Gastroesophageal sphincter (tissue), 3 donors: ENCODE data around the gene TMC1.

Experiments
- EP300 ChIP-seq: sonication (generic); formaldehyde crosslinking; IDR thresholded peaks from one replicate; pipeline ENCODE4 v1.6.1; 2017; ENCODE audit warnings: antibody characterized with exemption, mild to moderate bottlenecking
- POLR2A ChIP-seq, 2 donors: fragments of 450-650 bp; IDR thresholded peaks; one replicate each; pipeline ENCODE4 v1.6.1; 2017; ENCODE audit warnings: antibody characterized with exemption in 2 of 2, mild to moderate bottlenecking in 2 of 2, moderate library complexity in 1 of 2
- POLR2AphosphoS5 ChIP-seq: sonication (generic); formaldehyde crosslinking; IDR thresholded peaks from one replicate; pipeline ENCODE4 v1.6.1; 2017; ENCODE audit warnings: antibody characterized with exemption
- TF ChIP-seq, protein P1 (sequence below), 4 experiments: fragments of 200-600 bp in 2 of 4; fragments of 450-650 bp in 2 of 4; sonication (generic) in 1 of 4; IDR thresholded peaks; one replicate each; pipeline ENCODE4 v1.5.1; 2017 to 2019; ENCODE audit warnings: antibody characterized with exemption in 4 of 4, mild to moderate bottlenecking in 2 of 4, moderate library complexity in 2 of 4

DNA sequence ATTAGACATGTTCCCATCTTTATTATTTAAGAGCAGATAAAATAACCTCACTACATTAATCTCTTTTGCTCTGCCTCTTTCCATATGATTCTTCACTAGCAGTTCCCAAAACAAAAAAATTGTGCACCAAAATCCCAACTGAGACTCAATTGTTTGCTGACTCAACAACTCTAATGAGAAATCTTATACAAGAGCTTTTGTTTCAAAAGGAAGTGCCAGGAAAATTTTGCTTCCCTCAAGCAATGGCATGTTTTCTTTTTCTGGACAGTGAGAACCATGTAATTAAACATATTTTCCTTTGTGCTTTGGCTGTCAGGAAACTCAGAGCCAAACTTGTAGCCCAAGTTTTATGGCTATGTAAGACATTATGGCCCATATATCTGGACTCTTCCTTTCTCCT lies 62.0 kb downstream of the TMC1 start:
- TF ChIP-seq, protein P1, sequence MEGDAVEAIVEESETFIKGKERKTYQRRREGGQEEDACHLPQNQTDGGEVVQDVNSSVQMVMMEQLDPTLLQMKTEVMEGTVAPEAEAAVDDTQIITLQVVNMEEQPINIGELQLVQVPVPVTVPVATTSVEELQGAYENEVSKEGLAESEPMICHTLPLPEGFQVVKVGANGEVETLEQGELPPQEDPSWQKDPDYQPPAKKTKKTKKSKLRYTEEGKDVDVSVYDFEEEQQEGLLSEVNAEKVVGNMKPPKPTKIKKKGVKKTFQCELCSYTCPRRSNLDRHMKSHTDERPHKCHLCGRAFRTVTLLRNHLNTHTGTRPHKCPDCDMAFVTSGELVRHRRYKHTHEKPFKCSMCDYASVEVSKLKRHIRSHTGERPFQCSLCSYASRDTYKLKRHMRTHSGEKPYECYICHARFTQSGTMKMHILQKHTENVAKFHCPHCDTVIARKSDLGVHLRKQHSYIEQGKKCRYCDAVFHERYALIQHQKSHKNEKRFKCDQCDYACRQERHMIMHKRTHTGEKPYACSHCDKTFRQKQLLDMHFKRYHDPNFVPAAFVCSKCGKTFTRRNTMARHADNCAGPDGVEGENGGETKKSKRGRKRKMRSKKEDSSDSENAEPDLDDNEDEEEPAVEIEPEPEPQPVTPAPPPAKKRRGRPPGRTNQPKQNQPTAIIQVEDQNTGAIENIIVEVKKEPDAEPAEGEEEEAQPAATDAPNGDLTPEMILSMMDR (IDR thresholded peaks at IDR 0.05), result no peak
- TF ChIP-seq POLR2AphosphoS5 (no peak), EP300 (no peak), POLR2A (IDR thresholded peaks at IDR 0.05) (no peak)
